ENCODE data around the gene MAP3K20. TPM values are rescaled to one million over a fixed set of nuclear protein-coding genes. Genes with fewer than 3 reads are reported as not detected.

Gene MAP3K20
- total and polyA plus RNA-seq, 2 of the 4 experiments (the other 2 are of a cell fraction), result 27.5 to 84.4 TPM

- dilution Hi-C loops (cut with HindIII; ENCODE audit: low sequenced_read_pairs, unreplicated experiment), result no loop called here
- BruUV-seq (replicated peaks), result no TSS peak
Measured at GRCh38 chr2:173119944-173120343, 44.3 kb downstream of the MAP3K20 start.

More at GRCh38 chr2:173119944-173120343, 44.3 kb downstream of the MAP3K20 start:
- H3K27ac ChIP-seq (ENCODE audit: insufficient read depth, low read length), result no peak overlapping the region
- peak overlapping the region; percentile 69; the same call in 1 of the 3 replicates for H2BK15ac ChIP-seq (ENCODE audit: low read depth, low read length)
- peak overlapping the region; percentile 38; the same call in 1 of the 2 replicates for H2BK20ac ChIP-seq (ENCODE audit: low read depth, low read length)
- H2AFZ ChIP-seq (replicated peaks; ENCODE audit: low read length, poor library complexity), result no peak overlapping the region
- H2AK5ac ChIP-seq (ENCODE audit: low read depth, low read length), result 0 out of 2 replicates have a peak overlapping the region, but pooled peaks have one; percentile 49
- 0 out of 2 replicates have a peak, but pooled peaks cover 4% of the 10 kb centered on the region for H4K20me1 ChIP-seq (ENCODE audit: insufficient read depth, low read length)
- no peaks in the 10 kb centered on the region; the same call in 1 of the 2 replicates for H3K36me3 ChIP-seq (ENCODE audit: control insufficient read depth, insufficient read depth, low read length)
- intact Hi-C loops (cut with micrococcal nuclease), result no loop called here
- H4K8ac ChIP-seq (ENCODE audit: low read depth in 2 of 2, low read length in 2 of 2), result peak overlapping the region; percentile 15 to 52; a peak in 1 of 4 replicates
- no peak overlapping the region for H3K56ac ChIP-seq (ENCODE audit: extremely low read depth, insufficient read depth, low read length)
- no CpG with 5 or more reads among the region's 2 CpGs for WGBS, 2 experiments (ENCODE audit: extremely low coverage in 2 of 2, insufficient read length in 1 of 2)
- no peak overlapping the region for H3K4me2 ChIP-seq (ENCODE audit: low read depth, low read length)
- peak overlapping the region; percentile 46; the same call in 1 of the 2 replicates for H2BK120ac ChIP-seq (ENCODE audit: low read depth, low read length)
- DNase-seq, result no peak
- peak overlapping the region; percentile 76; the same call in 1 of the 2 replicates for H4K5ac ChIP-seq (ENCODE audit: low read depth, low read length)
- peaks cover 52 to 83% of the 10 kb centered on the region in 2 experiments for H3K79me1 ChIP-seq (ENCODE audit: low read depth in 1 of 2, low read length in 2 of 2)
- peak overlapping the region; percentile 83 for H2BK5ac ChIP-seq (ENCODE audit: low read depth, low read length, poor library complexity, severe bottlenecking)
- peaks cover 23% of the 10 kb centered on the region for H3K4me1 ChIP-seq (ENCODE audit: control insufficient read depth, insufficient read depth, low read length)
- H2AK9ac ChIP-seq (replicated peaks; ENCODE audit: low read depth, low read length, poor library complexity), result no peak overlapping the region
- TF ChIP-seq CEBPB (IDR thresholded peaks at IDR 0.05; ENCODE audit: low read depth, low read length) (no peak), USF2 (IDR thresholded peaks at IDR 0.05; ENCODE audit: low read depth, low read length) (no peak), CHD1 (IDR thresholded peaks at IDR 0.05; ENCODE audit: low read depth, low read length) (no peak), SMC3 (IDR thresholded peaks at IDR 0.05; ENCODE audit: low read depth, low read length) (no peak), MAZ (IDR thresholded peaks at IDR 0.05; ENCODE audit: borderline replicate concordance, low read depth, low read length) (no peak), NFE2L2 (IDR thresholded peaks at IDR 0.05; ENCODE audit: low read depth, low read length) (no peak), BHLHE40 (IDR thresholded peaks at IDR 0.05; ENCODE audit: low read depth, low read length) (no peak), CTCF (conservative IDR thresholded peaks at IDR 0.05; ENCODE audit: low read depth, low read length) (no peak), MAFK (IDR thresholded peaks at IDR 0.05; ENCODE audit: low read depth, low read length) (no peak), POLR2A (IDR thresholded peaks at IDR 0.05; ENCODE audit: low read depth, low read length) (no peak), MXI1 (IDR thresholded peaks at IDR 0.05; ENCODE audit: borderline replicate concordance, low read depth, low read length) (no peak), RAD21 (IDR thresholded peaks at IDR 0.05; ENCODE audit: low read length) (no peak), ELK1 (IDR thresholded peaks at IDR 0.05; ENCODE audit: borderline replicate concordance, low read depth, low read length) (no peak), FOS (IDR thresholded peaks at IDR 0.05; ENCODE audit: low read depth, low read length) (no peak), RCOR1 (IDR thresholded peaks at IDR 0.05; ENCODE audit: insufficient replicate concordance, low read length) (no peak), RFX5 (IDR thresholded peaks at IDR 0.05; ENCODE audit: low read depth, low read length) (no peak)
- in situ Hi-C loops (cut with MboI; ENCODE audit: low sequenced_read_pairs), result no loop called here
- H3K23ac ChIP-seq (ENCODE audit: low read depth, low read length), result peak overlapping the region; percentile 13; the same call in 1 of the 2 replicates
- peak overlapping the region; percentile 38; the same call in 1 of the 2 replicates for H3K14ac ChIP-seq (replicated peaks; ENCODE audit: low read depth, low read length)
- ChIA-PET CTCF (no interaction called here), POLR2A (ENCODE audit: unreplicated experiment) (no interaction called here)
- H4K91ac ChIP-seq (ENCODE audit: insufficient read depth, low read depth, low read length), result no peak overlapping the region
- peak overlapping the region; percentile 68; the same call in 1 of the 2 replicates for H3K18ac ChIP-seq (ENCODE audit: low read depth, low read length)
- ATAC-seq (ENCODE audit: low read depth), result no peak
- H3K9me1 ChIP-seq (ENCODE audit: insufficient read depth, low read length), result peaks cover 18% of the 10 kb centered on the region
- no peak overlapping the region for H3K9ac ChIP-seq (ENCODE audit: low read depth, low read length)
- H3K4me3 ChIP-seq (ENCODE audit: insufficient read depth, low read depth, low read length), result no peak overlapping the region
- no peaks in the 10 kb centered on the region for H3K9me3 ChIP-seq (ENCODE audit: control insufficient read depth, insufficient read depth, low read length)
- no peaks in the 10 kb centered on the region for H3K27me3 ChIP-seq (ENCODE audit: control insufficient read depth, insufficient read depth, low read length)
- H3K4ac ChIP-seq (ENCODE audit: low read depth, low read length), result peak overlapping the region; percentile 34; the same call in 1 of the 2 replicates
